ENCODE results near the gene KCNQ1OT1.

Gene KCNQ1OT1

GRCh38 chr11:2719831-2720590, 20.2 kb upstream of the KCNQ1OT1 start:
- no peak for DNase-seq

GRCh38 chr11:2718817-2719438, 19.1 kb upstream of the KCNQ1OT1 start:
- no peak for DNase-seq

GRCh38 chr11:2717561-2718325, 17.9 kb upstream of the KCNQ1OT1 start:
- no peak for DNase-seq

- no peak for DNase-seq
Observed at GRCh38 chr11:2716376-2717095, 16.7 kb upstream of the KCNQ1OT1 start.

GRCh38 chr11:2715716-2716350, 16.0 kb upstream of the KCNQ1OT1 start:
- DNase-seq = no peak

GRCh38 chr11:2714871-2715270, 15.1 kb upstream of the KCNQ1OT1 start:
- no peak for DNase-seq

GRCh38 chr11:2714463-2714800, 14.6 kb upstream of the KCNQ1OT1 start:
- no peak for DNase-seq

- DNase-seq = no peak
Observed at GRCh38 chr11:2713661-2714462, 14.1 kb upstream of the KCNQ1OT1 start.

GRCh38 chr11:2713094-2713493, 13.3 kb upstream of the KCNQ1OT1 start:
- no peak for DNase-seq

GRCh38 chr11:2711161-2711560, 11.4 kb upstream of the KCNQ1OT1 start:
- DNase-seq = no peak

- peak; percentile 36 for DNase-seq
Observed at GRCh38 chr11:2709429-2709828, 9.6 kb upstream of the KCNQ1OT1 start.

GRCh38 chr11:2708757-2709281, 9.0 kb upstream of the KCNQ1OT1 start:
- no peak for DNase-seq

GRCh38 chr11:2708151-2708581, 8.4 kb upstream of the KCNQ1OT1 start:
- DNase-seq = no peak

GRCh38 chr11:2707736-2708135, 7.9 kb upstream of the KCNQ1OT1 start:
- no peak for DNase-seq

- no peak for DNase-seq
Observed at GRCh38 chr11:2706321-2706720, 6.5 kb upstream of the KCNQ1OT1 start.

- DNase-seq = no peak
Observed at GRCh38 chr11:2704896-2705606, 5.3 kb upstream of the KCNQ1OT1 start.

GRCh38 chr11:2704356-2704755, 4.6 kb upstream of the KCNQ1OT1 start:
- no peak for DNase-seq

- no peak for DNase-seq
Observed at GRCh38 chr11:2703363-2704141, 3.8 kb upstream of the KCNQ1OT1 start.

GRCh38 chr11:2702771-2703362, 3.1 kb upstream of the KCNQ1OT1 start:
- DNase-seq = no peak

Measured in OCI-M1 (cell line).